ENCODE measurements around the gene SLC36A4. TPM values are rescaled to one million over a fixed set of nuclear protein-coding genes. Genes with fewer than 3 reads are reported as not detected.
"Not testable (repeated sequence)": the region's sequence is repeated elsewhere in the genome, so short reads cannot be mapped to it uniquely, and the experiment has no call there.

Gene SLC36A4
- total RNA-seq, 2 experiments from 2014 or later = 13.9 to 14.0 TPM

DNA sequence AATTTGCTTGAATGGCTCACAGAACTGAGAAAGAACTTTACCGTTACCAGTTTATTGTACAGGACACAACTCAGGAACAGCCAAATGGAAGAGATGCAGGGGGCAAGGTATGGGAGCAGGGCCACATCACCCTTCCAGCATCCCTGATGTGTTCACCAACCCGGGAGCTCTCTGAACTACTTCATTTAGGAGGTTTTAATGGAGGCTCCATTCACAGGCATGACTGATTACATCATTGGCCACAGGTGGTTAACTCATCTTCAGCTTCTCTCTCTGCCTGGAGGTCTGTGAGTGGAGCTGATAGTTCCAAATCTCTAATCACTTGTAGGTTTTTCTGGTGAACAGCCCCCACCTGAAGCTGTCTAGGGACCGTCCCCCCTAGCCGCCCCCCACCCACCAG, 83.5 kb downstream of the SLC36A4 start:
- no peaks in the 10 kb centered on the region for H3K36me3 Mint-ChIP-seq
- no peaks in the 10 kb centered on the region for H3K9me3 Mint-ChIP-seq
- H3K27me3 Mint-ChIP-seq = peaks cover 23% of the 10 kb centered on the region
- no peak overlapping the region for H3K27ac Mint-ChIP-seq
- no peak for DNase-seq
- intact Hi-C loops (cut with micrococcal nuclease) = no loop called here
- no peaks in the 10 kb centered on the region for H3K4me1 Mint-ChIP-seq (ENCODE audit: low read depth)
- H3K4me3 Mint-ChIP-seq = no peak overlapping the region
- POLR2A ChIA-PET = no interaction called here
- CTCF ChIA-PET = no interaction called here

DNA sequence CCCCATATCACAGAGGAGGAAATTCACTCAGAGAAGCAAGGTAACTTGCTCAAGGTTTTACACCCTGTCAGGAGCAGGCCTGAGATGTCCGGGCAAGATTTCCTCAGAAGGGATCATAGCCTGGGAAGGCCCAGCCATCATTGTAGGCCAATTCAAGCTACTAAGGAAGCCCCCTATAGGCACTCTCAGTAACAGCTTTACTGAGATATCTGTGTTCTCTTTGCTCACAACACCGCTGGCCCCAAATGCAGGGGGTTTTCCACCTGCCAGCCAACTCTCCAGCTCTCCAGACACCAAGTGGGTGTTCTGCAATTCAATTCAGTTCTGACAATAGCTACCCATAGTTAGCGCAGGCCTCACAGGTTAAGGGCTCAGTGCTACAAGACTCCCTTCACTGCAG, 84.0 kb downstream of the SLC36A4 start:
- Mint-ChIP-seq H3K36me3 (no peaks in the 10 kb centered on the region), H3K27ac (no peak overlapping the region), H3K27me3 (peaks cover 20% of the 10 kb centered on the region), H3K4me3 (no peak overlapping the region), H3K4me1 (ENCODE audit: low read depth) (no peaks in the 10 kb centered on the region), H3K9me3 (no peaks in the 10 kb centered on the region)
- POLR2A ChIA-PET = no interaction called here
- DNase-seq = no peak
- CTCF ChIA-PET = no interaction called here
- intact Hi-C loops (cut with micrococcal nuclease) = no loop called here

DNA sequence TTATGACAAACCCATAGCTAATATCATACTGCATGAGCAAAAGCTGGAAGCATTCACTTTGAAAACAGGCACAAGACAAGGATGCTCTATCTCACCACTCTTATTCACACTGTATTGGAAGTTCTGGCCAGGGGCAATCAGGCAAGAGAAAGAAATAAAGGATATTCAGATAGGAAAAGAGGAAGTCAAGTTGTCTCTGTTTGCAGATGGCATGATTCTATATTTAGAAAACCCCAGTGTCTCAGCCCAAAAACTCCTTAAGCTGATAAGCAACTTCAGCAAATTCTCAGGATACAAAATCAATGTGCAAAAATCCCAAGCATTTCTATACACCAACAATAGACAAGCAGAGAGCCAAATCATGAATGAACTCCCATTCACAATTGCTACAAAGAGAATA, 86.6 kb downstream of the SLC36A4 start:
- CTCF ChIA-PET; H3K9me3 Mint-ChIP-seq; H3K36me3 Mint-ChIP-seq; H3K4me1 Mint-ChIP-seq (ENCODE audit: low read depth); intact Hi-C loops (cut with micrococcal nuclease); H3K27ac Mint-ChIP-seq; H3K4me3 Mint-ChIP-seq; DNase-seq; POLR2A ChIA-PET: not testable (repeated sequence)
- H3K27me3 Mint-ChIP-seq = peaks cover 13% of the 10 kb centered on the region

DNA sequence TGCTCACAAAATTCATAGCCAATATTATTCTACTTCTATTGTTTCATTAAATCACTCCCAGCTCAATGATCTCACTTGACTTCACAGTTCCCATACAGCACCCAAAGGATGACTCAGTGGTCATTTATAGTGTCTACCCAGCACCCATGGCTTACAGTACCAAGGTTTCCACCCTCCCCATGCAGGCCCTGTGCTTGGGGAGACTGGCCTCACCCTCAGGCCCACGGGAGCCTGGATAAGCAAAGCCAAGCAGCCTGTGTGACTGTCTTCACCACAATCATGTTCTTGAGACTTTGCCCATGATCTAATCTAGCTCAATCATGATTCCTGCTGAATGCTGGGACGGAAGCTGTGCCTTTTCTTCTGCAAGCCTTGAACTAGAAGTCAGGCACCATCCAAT, 97.6 kb downstream of the SLC36A4 start:
- ChIA-PET POLR2A (no interaction called here), CTCF (no interaction called here)
- no peak overlapping the region for H3K4me3 Mint-ChIP-seq
- no peaks in the 10 kb centered on the region for H3K36me3 Mint-ChIP-seq
- H3K9me3 Mint-ChIP-seq = peaks cover 11% of the 10 kb centered on the region
- no peaks in the 10 kb centered on the region for H3K4me1 Mint-ChIP-seq (ENCODE audit: low read depth)
- H3K27ac Mint-ChIP-seq = no peak overlapping the region
- DNase-seq = no peak
- peaks cover 5% of the 10 kb centered on the region for H3K27me3 Mint-ChIP-seq
- intact Hi-C loops (cut with micrococcal nuclease) = no loop called here

DNA sequence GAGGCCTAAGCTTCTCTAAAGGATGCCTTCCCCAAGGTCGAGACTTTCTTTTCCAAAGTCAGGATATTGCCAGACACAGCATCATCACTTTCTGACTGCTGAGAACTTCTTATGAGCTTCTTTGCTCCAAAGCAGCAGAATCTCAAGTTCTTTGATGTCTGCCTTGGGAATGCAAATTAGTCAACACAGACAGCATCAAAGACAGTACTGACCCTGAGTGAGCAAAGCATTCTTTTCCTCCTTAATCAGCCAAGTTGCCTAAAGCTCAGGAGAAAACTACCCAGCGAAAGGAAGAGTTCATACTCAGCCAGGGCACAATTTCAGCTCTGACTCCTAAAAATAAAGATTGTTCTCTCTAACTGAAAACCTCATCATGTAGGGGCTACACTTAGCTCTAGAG, 98.0 kb downstream of the SLC36A4 start:
- POLR2A ChIA-PET = no interaction called here
- CTCF ChIA-PET = no interaction called here
- intact Hi-C loops (cut with micrococcal nuclease) = no loop called here
- Mint-ChIP-seq H3K27ac (no peak overlapping the region), H3K4me1 (ENCODE audit: low read depth) (no peaks in the 10 kb centered on the region), H3K4me3 (no peak overlapping the region), H3K36me3 (no peaks in the 10 kb centered on the region), H3K9me3 (peaks cover 11% of the 10 kb centered on the region), H3K27me3 (peaks cover 5% of the 10 kb centered on the region)
- DNase-seq = no peak

Other genes starting within 250 kb of the SLC36A4 start
- gene MTNR1B, start 228.3 kb downstream of the SLC36A4 start, total RNA-seq = not detected
- gene DEUP1, start 132.8 kb upstream of the SLC36A4 start, total RNA-seq = not detected